MM.1S (cell line): ENCODE results near the gene HECW1.

ENCODE experiments used
- DNase-seq: peaks from one replicate; pipeline ENCODE4 v3.0.0-alpha.2; 2015
- H2AFZ ChIP-seq: fragments of 300-600 bp; sonication (generic); 2 replicates; pipeline ENCODE4 v1.6.0; 2016; ENCODE audit warnings: antibody characterized with exemption, low read length
- H3F3A ChIP-seq: fragments of 300-600 bp; sonication (generic); 2 replicates; pipeline ENCODE4 v1.6.1; 2016; ENCODE audit warnings: mild to moderate bottlenecking, antibody characterized with exemption, low read length, moderate library complexity, mixed read lengths; ENCODE audit not compliant: insufficient read depth
- H3K27ac ChIP-seq: fragments of 300-600 bp; sonication (generic); 2 replicates; pipeline ENCODE4 v1.5.1; 2016; ENCODE audit warnings: mild to moderate bottlenecking, low read length
- H3K27me3 ChIP-seq: fragments of 300-600 bp; sonication (generic); replicated peaks from 2 replicates; pipeline ENCODE4 v1.6.0; 2016; ENCODE audit warnings: low read length; ENCODE audit not compliant: insufficient read depth
- H3K36me3 ChIP-seq: fragments of 300-600 bp; sonication (generic); replicated peaks from 2 replicates; pipeline ENCODE4 v1.6.1; 2016; ENCODE audit warnings: mild to moderate bottlenecking, low read length, mixed read lengths; ENCODE audit not compliant: insufficient read depth
- H3K4me1 ChIP-seq: fragments of 300-600 bp; sonication (generic); 2 replicates; pipeline ENCODE4 v1.6.1; 2016; ENCODE audit warnings: low read length, mixed read lengths
- H3K4me2 ChIP-seq: fragments of 300-600 bp; sonication (generic); 2 replicates; pipeline ENCODE4 v1.6.0; 2016; ENCODE audit warnings: low read depth, low read length
- H3K4me3 ChIP-seq: fragments of 300-600 bp; sonication (generic); 2 replicates; pipeline ENCODE4 v1.5.1; 2016; ENCODE audit warnings: low read length, mixed read lengths
- H3K79me2 ChIP-seq: fragments of 300-600 bp; sonication (generic); 2 replicates; pipeline ENCODE4 v1.6.1; 2016; ENCODE audit warnings: mixed run types, low read length, mixed read lengths
- H3K9ac ChIP-seq: fragments of 300-600 bp; sonication (generic); 2 replicates; pipeline ENCODE4 v1.6.1; 2016; ENCODE audit warnings: low read length, mixed read lengths
- H3K9me2 ChIP-seq: fragments of 300-600 bp; sonication (generic); replicated peaks from 2 replicates; pipeline ENCODE4 v1.6.1; 2016; ENCODE audit warnings: mild to moderate bottlenecking, low read length, mixed read lengths; ENCODE audit not compliant: insufficient read depth
- H3K9me3 ChIP-seq: fragments of 300-600 bp; sonication (generic); replicated peaks from 2 replicates; pipeline ENCODE4 v1.6.1; 2016; ENCODE audit warnings: mild to moderate bottlenecking, low read length, mixed read lengths; ENCODE audit not compliant: insufficient read depth
- H4K20me1 ChIP-seq: fragments of 300-600 bp; sonication (generic); 2 replicates; pipeline ENCODE4 v1.6.1; 2016; ENCODE audit warnings: mild to moderate bottlenecking, low read length, moderate library complexity, mixed read lengths; ENCODE audit not compliant: insufficient read depth
- CTCF ChIP-seq: fragments of 300-600 bp; sonication (generic); IDR thresholded peaks from 2 replicates; pipeline ENCODE4 v1.5.1; 2016; ENCODE audit warnings: antibody characterized with exemption, low read length, mixed read lengths
- EZH2 ChIP-seq: fragments of 300-600 bp; sonication (generic); optimal IDR thresholded peaks from 2 replicates; pipeline ENCODE3; 2017; ENCODE audit warnings: low read depth, mild to moderate bottlenecking, antibody characterized with exemption, low read length, mixed read lengths
- EZH2phosphoT487 ChIP-seq: fragments of 300-600 bp; sonication (generic); IDR thresholded peaks from 2 replicates; pipeline ENCODE4 v1.6.1; 2018; ENCODE audit warnings: antibody characterized with exemption, low read length

The HECW1 gene

GRCh38 chr7:43443381-43443780 is 330.9 kb downstream of the HECW1 start:
- no peak for TF ChIP-seq CTCF
- TF ChIP-seq EZH2 = no peak
- no peak for TF ChIP-seq EZH2phosphoT487
- DNase-seq = no peak
- H3K79me2 ChIP-seq = no peaks in the 10 kb centered on the region
- no peak overlapping the region for H3K9ac ChIP-seq
- no peaks in the 10 kb centered on the region for H3K36me3 ChIP-seq
- H3K4me2 ChIP-seq = no peak overlapping the region
- H3K4me3 ChIP-seq = no peak overlapping the region
- H3K27ac ChIP-seq = no peak overlapping the region
- H3K4me1 ChIP-seq = no peaks in the 10 kb centered on the region
- H2AFZ ChIP-seq = no peak overlapping the region
- no peaks in the 10 kb centered on the region for H4K20me1 ChIP-seq
- H3K27me3 ChIP-seq = no peaks in the 10 kb centered on the region
- H3F3A ChIP-seq = no peaks in the 10 kb centered on the region
- no peaks in the 10 kb centered on the region for H3K9me3 ChIP-seq
- H3K9me2 ChIP-seq = no peaks in the 10 kb centered on the region

GRCh38 chr7:43444711-43445578 is 332.5 kb downstream of the HECW1 start:
- no peaks in the 10 kb centered on the region for H3K9me2 ChIP-seq
- no peaks in the 10 kb centered on the region for H3F3A ChIP-seq
- H3K9me3 ChIP-seq = no peaks in the 10 kb centered on the region
- TF ChIP-seq EZH2phosphoT487 = no peak
- no peak for TF ChIP-seq CTCF
- TF ChIP-seq EZH2 = no peak
- H3K36me3 ChIP-seq = no peaks in the 10 kb centered on the region
- H4K20me1 ChIP-seq = no peaks in the 10 kb centered on the region
- no peaks in the 10 kb centered on the region for H3K4me1 ChIP-seq
- no peak for DNase-seq
- no peak overlapping the region for H3K9ac ChIP-seq
- H3K27ac ChIP-seq = no peak overlapping the region
- H3K4me3 ChIP-seq = no peak overlapping the region
- no peak overlapping the region for H2AFZ ChIP-seq
- no peaks in the 10 kb centered on the region for H3K27me3 ChIP-seq
- H3K79me2 ChIP-seq = no peaks in the 10 kb centered on the region
- H3K4me2 ChIP-seq = no peak overlapping the region

- no peaks in the 10 kb centered on the region for H3K36me3 ChIP-seq
- H3K27ac ChIP-seq = no peak overlapping the region
- H3K9me2 ChIP-seq = no peaks in the 10 kb centered on the region
- no peak for TF ChIP-seq EZH2phosphoT487
- TF ChIP-seq CTCF = no peak
- TF ChIP-seq EZH2 = no peak
- H3K4me3 ChIP-seq = no peak overlapping the region
- no peaks in the 10 kb centered on the region for H3K4me1 ChIP-seq
- H3K9me3 ChIP-seq = no peaks in the 10 kb centered on the region
- H3K9ac ChIP-seq = no peak overlapping the region
- H3K79me2 ChIP-seq = no peaks in the 10 kb centered on the region
- H2AFZ ChIP-seq = no peak overlapping the region
- no peak for DNase-seq
- no peaks in the 10 kb centered on the region for H3F3A ChIP-seq
- no peak overlapping the region for H3K4me2 ChIP-seq
- H4K20me1 ChIP-seq = no peaks in the 10 kb centered on the region
- no peaks in the 10 kb centered on the region for H3K27me3 ChIP-seq
These were observed 337.1 kb downstream of the HECW1 start for GRCh38 chr7:43449577-43449976.
